ENCODE results near the gene IGF2R.

The IGF2R gene

DNA sequence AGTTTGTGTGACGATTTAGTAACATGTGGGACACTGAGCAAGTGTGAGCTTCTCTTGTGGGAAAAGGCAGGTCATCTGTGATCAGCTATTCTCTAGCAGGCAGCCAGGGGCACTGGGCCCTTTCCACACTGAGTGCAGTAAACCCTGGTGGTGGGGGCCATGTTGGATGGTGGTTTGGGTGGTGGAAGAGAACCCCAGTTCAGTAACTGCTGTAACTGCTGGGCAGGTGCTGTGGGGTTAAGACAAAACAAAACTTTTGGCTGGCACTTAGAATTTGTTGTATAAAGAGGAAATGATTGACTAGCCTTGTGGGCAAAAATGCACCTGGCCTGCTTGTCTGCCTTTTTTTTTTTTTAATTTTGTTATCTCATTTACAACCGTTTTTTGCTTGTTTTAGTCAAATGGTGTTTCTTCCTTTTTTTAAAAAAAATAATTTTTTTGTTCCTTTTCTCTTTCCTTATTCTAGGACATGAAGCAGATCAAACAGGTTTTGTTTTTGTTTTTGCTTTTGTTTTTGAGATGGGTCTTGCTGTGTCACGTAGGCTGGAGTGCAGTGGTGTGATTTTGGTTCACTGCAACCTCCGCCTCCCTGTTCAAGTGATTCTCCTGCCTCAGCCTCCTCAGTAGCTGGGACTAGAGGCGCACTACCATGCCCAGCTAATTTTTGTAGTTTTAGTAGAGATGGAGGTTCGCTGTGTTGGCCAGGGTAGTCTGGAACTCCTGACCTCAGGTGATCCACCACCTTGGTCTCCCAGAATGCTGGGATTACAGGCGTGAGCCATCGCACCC, 59.8 kb downstream of the IGF2R start:
- DNase-seq = no peak

DNA sequence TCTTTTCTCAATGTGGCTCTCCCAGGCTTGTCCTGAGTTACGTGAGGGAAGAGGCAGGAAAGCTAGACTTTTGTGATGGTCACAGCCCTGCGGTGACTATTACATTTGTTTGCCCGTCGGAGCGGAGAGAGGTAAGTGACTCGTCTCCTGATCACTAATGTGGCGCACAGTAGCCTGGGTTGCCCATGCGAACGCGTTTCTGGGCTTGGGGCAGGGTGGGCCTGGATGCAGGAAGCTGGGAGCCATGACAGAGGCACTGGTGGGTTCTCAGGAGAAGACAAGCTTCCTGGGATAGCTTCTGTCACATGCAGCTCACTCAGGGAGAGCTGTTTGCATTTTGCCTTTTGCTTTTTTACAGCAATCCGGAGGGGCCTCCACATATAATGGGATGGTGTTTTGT, 60.6 kb downstream of the IGF2R start:
- DNase-seq = no peak

DNA sequence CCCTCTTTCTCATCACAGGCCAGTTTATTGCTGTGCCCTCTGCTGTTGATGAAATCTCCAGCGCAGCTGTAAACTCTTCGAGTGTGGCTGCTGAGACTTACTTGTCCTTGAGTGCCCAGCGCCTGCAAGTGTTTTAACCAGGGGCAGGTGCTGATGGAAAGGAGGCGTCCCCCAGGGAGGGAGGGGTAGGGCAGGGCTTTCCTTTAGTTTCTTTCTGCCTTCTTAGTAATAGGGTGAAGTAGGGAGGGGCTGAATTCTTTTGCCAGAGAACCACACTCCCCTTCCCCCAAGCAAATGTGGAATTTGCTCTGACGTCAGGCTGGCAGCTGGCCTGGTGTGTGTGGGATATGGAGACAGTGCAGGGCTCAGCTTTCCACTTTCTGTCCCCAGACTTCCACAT, 61.2 kb downstream of the IGF2R start:
- DNase-seq = peak; percentile 97

DNA sequence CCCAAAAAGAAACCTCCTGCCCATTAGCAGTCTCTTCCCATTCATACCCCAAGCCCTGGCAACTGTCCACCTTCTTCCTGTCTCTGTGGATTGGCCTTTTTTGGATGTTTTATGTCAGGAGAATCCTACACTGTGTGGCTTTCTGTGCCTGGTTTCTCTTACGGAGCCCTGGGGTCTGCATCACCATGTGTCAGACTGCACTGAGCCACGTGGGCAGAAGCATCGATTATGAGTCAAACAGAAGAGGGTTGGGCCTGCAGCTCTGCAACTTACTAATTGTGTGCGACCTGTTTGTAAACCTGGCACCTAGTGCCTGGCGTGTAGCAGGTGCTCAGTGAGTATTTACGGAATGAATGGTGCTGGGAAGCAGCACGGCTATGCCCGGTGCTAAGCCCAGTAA, 62.6 kb downstream of the IGF2R start:
- peak; percentile 63 for DNase-seq

DNA sequence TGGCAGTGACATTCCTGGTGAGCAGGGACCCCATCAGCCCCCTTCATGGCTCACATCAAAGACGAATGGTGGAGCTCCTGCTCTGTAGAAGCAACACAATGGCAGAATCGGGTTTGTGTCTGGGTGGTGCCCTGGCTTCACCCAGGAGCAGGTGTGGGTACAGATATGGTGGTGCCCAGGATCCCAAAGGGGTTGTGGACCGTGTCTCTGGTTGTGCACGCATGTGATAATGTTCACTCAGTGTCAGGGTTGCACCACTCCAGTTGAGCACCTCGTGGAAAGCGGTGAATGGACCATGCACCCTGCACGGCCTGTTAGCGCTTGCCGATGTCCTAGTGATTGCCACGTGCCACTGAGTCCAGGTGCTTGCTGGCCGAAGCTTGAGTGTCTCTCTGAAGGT, 63.0 kb downstream of the IGF2R start:
- no peak for DNase-seq

DNA sequence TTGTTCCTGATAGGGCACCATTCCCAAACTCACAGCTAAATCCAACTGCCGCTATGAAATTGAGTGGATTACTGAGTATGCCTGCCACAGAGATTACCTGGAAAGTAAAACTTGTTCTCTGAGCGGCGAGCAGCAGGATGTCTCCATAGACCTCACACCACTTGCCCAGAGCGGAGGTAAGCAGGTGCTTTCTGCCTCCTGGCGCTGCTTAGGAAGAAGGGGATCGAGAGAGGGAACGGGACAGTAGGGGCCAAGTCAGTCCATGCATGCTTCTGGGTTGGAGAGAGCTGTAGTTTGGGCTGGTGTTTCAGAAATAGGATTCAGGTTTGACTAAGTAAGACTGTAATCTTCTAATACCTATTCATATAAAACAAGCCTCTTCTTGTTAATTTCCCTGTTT, 63.7 kb downstream of the IGF2R start:
- no peak for DNase-seq

DNA sequence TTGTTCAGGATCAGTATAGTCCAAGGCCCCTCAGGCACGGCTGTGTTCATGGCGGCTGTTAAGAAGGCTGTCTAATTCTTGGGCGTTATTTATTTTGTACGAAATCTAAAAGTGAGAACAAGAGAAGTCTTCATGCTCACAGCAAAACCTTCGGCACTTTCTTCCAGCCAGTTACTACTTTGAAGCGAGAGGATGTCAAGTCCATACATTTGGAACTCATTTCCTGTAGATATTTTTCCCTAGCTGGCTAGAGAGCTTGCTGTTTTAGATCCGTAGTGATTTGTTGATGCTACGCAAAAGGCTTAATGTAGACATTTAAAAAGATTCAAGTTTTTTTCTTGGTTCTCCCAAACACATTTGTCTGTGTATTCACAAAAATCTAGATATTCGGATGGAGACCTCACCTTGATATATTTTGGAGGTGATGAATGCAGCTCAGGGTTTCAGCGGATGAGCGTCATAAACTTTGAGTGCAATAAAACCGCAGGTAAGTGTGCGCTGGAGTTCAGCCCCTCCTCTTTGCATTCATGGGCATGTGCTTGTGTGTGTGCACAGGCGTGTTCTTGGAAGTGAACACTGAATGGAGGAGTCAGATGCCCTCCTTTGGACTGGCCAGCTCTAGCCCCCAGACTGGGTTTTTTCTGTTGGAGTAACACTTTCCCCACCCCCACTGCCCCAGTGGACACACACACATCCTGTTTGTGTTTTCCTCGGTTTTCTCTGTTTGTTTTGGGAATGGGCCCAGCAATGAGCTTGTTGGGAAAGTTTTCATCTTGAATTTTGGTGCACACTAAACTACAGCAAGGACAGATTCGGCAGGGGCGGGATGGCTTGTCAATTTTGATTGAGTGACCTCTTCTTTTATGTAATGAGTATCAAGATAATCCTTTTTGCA, 65.4 kb downstream of the IGF2R start:
- no peak for DNase-seq

DNA sequence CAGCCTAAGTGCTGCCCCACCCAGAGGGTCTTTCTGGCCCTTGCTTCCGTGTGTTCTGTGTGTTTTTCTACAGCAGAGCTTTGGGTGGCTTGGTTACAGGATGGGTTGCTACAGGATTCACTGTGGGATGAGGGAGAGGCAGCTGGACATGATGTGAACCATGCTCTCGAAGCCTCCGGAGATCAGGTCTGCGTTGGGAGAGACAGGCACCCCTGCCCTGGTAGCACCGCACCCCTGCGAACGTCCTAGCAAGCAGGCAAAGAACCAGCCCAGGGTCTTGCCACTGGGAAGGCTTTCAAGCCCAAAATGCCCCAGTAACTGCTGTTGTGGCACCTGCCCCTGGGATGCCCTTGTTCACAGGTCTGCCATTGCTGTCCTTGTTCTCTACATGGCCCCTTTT, 66.4 kb downstream of the IGF2R start:
- no peak for DNase-seq

DNA sequence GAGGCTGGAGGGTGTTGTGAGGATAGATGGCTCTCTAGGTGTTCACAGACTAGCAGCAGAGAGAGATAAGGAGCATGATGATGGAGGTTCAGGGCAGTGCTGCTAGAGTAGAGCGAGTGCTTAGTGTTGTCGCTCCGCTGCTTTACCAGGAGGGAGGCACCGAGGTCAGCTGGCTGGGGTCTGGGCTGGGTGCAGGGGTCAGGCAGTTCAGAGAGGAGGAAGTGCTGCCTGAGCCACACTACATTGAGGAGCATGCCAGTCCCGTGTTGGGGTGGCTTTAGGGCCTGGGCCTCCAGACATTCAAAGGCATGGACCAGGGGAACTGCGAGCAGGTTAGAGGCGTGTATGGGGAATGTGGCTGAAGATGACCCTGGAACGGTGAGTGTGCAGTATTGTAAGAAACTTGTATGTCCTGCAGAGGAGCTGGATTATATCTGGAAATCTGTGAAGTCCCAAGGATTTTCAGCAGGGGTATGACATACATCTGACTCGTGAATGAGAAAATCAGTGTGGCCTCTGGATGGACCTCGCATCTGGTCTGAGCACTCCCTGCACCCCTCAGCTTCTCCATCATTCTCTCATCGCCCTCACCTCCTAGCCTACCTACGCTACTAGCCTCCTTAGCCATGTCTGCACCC, 66.9 kb downstream of the IGF2R start:
- no peak for DNase-seq

DNA sequence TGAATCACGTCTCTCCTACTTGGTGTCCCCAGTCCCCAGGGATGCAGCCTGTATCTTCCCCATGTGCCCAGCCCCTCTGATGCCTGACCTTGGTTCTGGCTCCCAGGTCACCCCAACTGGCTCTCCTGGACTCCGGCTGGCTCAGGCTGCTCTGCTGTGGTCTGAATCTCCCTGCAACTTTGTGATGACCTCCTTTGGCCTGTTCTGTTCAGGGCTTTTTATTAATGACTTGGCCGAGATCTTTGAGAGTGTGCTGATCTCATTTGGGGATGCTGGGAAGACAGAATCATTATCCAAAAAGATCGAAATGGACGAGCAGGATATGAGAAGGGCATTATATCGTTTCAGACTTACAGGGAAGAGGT, 67.4 kb downstream of the IGF2R start:
- no peak for DNase-seq

DNA sequence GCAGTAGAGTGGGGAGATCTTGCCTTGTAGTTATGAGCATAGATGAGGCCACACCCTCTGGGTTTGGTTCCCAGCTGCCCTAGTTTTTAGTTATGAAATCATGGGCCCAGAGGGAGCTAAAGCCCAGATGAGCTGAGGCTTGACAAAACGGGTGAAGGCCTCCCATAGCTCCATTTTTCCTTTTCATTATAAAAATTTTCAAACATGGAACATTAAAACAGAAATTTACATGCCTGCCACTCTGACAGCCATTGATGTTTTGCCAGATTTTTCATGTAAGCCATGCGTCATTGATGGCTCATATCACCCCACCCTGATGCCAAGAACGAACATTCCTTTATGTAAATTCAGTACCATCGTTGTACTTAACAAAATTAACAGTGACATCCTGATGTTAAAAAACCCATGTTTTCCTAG, 67.9 kb downstream of the IGF2R start:
- DNase-seq = peak; percentile 90

DNA sequence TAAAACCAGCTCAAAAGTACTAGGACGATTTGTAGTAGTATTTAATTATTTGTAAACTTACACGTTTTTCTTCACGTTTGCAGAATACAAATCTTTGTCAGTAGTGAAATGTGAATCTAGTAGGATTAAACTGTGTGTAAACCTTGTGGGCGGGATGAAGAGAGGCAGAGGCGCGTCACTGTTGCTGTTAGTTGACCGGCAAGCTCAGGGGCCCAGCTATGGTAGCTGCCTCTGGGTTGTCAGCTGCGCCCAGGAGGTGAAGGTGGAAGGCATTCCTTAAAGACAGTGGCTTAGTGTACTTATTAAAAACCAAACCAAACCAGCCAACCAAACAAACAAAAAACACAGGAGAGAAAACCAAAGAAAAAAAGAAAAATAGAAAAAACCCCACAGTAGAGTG, 69.6 kb downstream of the IGF2R start:
- DNase-seq = no peak

DNA sequence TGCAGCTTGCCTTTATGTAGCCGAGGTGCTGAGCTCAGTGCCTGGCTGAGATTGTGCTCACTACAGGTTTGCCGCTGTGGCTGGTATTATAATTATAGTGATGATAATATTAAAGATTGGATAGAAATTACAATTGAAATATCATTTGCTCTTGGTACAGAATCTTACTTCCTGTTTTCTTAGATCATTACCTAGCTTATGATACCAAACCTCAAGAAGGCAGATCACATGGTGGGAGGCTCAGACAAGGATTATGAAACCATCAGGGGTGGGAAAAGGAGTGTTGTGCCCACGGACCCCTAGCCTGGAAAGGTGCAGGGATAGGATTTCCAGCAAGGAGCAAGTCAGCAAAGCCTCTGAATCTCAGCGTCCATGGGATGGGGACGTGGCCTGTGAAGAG, 70.6 kb downstream of the IGF2R start:
- no peak for DNase-seq

DNA sequence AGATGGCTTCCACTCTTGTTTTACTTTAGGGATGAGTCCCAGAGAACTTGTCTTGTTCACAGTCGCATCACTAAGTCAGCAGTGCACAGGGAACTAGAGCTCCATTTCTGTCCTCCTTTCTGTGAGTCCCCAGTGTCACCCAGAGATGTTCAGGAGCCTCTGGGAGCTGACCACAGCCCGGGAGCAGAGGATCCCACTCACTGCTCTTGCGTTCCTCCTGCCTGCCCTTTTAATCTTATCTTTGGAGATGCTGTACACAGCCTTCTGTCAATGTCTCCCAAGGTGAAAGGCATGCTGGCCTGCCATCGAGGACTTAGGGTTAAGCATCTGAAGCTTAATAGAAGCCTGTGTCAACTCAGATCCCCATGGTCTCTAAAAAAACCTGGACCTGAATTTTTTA, 71.2 kb downstream of the IGF2R start:
- no peak for DNase-seq

DNA sequence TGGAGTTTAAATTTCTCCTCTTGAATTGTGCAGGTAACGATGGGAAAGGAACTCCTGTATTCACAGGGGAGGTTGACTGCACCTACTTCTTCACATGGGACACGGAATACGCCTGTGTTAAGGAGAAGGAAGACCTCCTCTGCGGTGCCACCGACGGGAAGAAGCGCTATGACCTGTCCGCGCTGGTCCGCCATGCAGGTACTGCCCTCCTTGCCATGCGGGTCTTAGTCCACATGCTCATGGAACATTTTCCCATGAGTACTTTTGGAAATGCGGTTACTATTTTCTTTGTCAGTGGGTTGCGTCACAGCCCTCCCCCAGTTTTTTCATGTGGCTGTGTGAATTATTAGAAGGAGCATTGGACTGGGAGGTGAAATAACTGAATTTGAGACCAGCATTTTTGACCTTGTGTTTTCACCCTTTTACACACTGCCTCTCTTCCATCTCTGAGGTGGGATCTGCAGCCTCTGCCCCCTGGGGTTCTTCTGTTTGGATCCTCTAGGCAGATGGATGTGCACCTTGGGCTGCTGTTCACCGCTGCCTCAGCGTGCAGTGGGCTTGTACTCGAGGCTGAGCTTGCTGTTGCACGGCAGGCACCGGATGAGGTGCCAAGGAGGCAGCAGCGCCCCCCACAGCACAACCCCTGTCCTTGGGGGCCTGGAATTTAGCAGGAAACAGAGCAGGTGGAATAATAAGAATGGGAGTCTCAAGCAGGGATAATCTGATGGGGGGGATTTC, 71.8 kb downstream of the IGF2R start:
- no peak for DNase-seq

DNA sequence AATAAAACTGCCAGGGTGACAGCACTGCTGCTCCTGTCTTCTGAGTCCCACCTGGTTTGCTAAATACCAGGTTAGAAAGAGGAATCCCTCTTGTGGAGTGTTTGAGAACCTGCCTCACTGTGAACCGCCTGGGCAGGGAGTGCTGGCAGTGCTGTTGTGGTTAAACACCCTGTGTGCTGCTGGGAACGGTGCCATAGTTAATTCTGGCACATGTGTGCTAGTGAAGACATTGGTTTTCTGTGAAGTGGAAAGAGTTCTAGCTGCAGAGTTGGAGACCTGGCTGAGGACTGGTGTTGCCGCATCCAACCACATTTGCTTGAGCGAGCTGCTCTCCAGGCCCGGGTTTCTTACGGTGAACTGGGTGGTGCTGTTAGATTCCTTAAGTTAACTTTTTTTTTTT, 72.7 kb downstream of the IGF2R start:
- DNase-seq = peak; percentile 72

DNA sequence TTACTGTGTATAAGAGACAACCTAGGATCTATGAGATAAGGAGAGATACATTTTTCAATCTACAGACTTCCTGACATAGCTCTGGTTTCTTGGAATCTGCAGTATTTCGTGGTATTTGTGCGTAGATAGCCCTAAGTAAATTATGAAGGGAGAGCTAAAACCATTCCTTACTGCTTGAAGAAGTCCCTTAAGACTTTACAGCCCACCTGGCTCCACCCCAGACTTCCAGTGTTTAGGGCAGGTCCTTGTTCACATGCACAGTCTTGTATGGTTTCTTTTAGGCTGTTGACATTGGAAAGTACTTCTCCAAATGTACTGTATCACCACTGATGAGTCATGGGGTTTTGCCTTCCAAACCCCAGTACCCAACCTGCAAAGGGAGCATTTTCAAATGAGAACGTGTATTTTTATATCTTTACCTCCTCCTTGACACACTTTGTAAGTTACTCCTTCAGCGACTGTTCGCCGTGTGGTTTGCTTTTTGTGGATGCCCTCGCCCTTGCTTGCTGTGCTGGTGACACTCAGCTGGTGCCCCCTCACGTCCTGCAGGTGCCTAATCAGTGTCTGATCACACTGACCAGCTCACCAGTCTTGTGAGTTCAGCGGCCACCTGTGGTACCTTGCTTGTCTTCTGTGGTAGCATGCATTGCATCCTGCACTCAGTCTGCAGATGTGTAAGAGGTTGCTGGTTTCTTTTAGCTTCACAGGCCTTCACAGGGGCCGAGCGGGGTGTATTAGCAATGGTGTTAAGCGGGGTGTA, 73.3 kb downstream of the IGF2R start:
- DNase-seq = peak; percentile 56

DNA sequence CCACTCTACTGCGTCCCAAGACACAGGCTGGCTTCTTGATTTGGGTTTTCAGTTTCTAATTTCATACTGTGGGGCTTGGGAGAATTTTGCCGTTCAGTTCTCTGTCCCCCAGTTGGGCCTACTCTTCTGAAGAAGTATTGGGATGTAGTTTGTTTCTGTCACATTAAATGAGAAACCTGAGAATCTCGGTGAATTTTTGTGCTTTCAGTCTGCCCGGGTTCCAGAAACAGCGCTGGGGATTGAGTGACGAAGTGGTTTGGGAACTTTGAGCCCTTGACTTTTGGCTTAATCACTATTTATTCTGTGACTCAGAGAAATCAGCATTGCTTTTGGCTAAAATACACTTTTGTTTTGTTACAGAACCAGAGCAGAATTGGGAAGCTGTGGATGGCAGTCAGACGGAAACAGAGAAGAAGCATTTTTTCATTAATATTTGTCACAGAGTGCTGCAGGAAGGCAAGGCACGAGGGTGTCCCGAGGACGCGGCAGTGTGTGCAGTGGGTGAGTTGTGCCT, 74.0 kb downstream of the IGF2R start:
- peak; percentile 77 for DNase-seq

DNA sequence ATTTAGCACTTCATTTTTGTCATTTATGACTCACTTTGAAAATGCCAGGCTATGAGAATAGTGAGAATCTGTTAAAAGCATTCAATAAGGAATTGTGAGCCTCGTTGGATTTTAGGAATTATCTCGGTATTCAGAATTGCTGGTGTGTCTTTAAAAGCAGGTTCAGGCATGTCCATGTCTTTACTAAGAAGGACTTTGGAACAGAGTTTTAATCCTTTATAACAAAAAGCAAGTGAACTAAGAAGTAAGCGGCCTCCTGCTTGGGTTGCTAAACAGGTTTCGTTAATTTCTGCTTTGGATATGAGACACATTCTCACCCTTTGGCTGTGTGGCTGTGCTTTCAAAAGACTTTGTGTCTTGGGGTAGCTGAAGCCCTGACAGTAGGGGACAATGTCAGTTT, 74.9 kb downstream of the IGF2R start:
- no peak for DNase-seq

DNA sequence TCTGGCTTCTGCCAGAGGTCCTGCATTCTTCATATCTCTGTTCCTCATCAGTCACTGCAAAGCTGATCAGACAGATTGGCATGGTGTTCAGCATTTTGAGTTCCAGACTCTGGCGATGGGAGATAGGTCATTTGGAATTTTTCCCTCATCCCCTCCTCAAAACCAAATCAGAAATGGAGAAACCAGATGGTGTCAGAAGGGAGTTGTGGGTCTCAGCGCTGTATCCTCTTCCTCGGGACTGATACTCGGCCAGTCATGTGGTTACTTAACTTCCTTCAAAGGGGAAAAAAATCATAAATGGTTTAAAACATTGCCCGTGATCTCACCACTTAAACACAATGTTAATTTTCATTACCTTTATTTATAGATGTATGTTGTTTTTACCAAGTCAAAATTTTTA, 75.8 kb downstream of the IGF2R start:
- no peak for DNase-seq

DNA sequence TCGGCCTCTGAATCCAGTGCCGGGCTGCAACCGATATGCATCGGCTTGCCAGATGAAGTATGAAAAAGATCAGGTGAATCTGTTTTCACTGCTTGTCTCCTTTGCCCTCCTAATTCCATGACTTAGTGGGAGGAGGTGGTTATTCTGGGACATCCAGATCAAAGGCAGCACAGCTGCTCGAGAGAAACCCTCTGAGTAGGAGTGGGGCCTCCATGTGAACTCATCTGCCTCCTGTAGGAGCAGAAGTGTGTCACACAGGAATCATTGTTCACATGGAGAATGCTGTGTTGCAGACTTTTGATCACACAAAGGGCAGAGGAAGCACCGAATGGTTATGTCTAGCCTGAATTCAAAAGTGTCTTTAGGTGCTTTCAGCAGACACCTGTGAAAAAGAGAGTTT, 79.6 kb downstream of the IGF2R start:
- no peak for DNase-seq

DNA sequence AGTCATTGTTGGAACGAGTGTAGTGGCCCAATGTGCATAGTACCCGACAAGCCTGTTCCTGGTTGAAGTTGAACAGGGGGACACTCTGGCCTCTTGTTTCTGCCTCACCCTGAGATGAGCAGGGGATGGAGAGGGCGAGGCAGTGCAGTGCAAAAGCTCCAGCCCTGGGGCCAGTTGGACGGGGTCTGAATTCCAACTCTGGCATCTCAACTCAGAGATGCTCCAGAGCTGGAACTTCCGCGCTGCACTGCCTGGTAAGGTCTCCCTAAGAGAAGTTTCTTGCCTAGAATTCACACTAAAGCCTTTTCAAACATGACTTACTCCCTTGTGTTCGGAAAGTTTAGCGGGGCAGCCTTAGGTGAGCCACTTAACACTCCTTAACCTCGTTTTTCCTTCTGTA, 80.5 kb downstream of the IGF2R start:
- no peak for DNase-seq
